ENCODE measurements around the gene GGACT.
A peak's percentile ranks its signal among the peaks of the same experiment; 100 is the strongest.
"Not testable (repeated sequence)": the region's sequence is repeated elsewhere in the genome, so short reads cannot be mapped to it uniquely, and the experiment has no call there.

The GGACT gene

GRCh38 chr13:100588331-100589177 is at the start of gene GGACT:
Gene GGACT (minus strand): TSS chr13:100588789. CDS start chr13:100532591, 56,198 bp downstream.
- no peaks in the 10 kb centered on the region for H3K36me3 Mint-ChIP-seq
- no peaks in the 10 kb centered on the region for H3K9me3 Mint-ChIP-seq
- peak within 1 kb of the TSS; percentile 83 for H3K27ac Mint-ChIP-seq
- peak within 1 kb of the TSS; percentile 89 for H3K4me3 Mint-ChIP-seq
- H3K4me1 Mint-ChIP-seq: peaks cover 5% of the 10 kb centered on the region
- DNase-seq (ENCODE audit: low spot score in 2 of 2) (peak; percentile 84 to 89), ATAC-seq (ENCODE audit: low read depth) (peak; percentile 97)
- H3K27me3 Mint-ChIP-seq: no peaks in the 10 kb centered on the region

GRCh38 chr13:100637796-100638195 is 49.2 kb upstream of the GGACT start:
- H3K27ac Mint-ChIP-seq: no peak overlapping the region
- ATAC-seq (ENCODE audit: low read depth) (no peak), DNase-seq (ENCODE audit: low spot score in 2 of 2) (no peak)
- peaks cover 20% of the 10 kb centered on the region for H3K36me3 Mint-ChIP-seq
- H3K9me3 Mint-ChIP-seq: no peaks in the 10 kb centered on the region
- no peak overlapping the region for H3K4me3 Mint-ChIP-seq
- no peaks in the 10 kb centered on the region for H3K27me3 Mint-ChIP-seq
- no peaks in the 10 kb centered on the region for H3K4me1 Mint-ChIP-seq

- no peaks in the 10 kb centered on the region for H3K9me3 Mint-ChIP-seq
- peaks cover 20% of the 10 kb centered on the region for H3K36me3 Mint-ChIP-seq
- H3K27ac Mint-ChIP-seq: no peak overlapping the region
- no peak overlapping the region for H3K4me3 Mint-ChIP-seq
- no peaks in the 10 kb centered on the region for H3K27me3 Mint-ChIP-seq
- ATAC-seq (ENCODE audit: low read depth) (no peak), DNase-seq (ENCODE audit: low spot score in 2 of 2) (no peak)
- no peaks in the 10 kb centered on the region for H3K4me1 Mint-ChIP-seq
Observed at GRCh38 chr13:100637380-100637779, 48.8 kb upstream of the GGACT start.

GRCh38 chr13:100636441-100636840 is 47.9 kb upstream of the GGACT start:
- Mint-ChIP-seq H3K9me3 (no peaks in the 10 kb centered on the region), H3K4me3 (no peak overlapping the region), H3K4me1 (no peaks in the 10 kb centered on the region), H3K36me3 (peaks cover 19% of the 10 kb centered on the region), H3K27me3 (no peaks in the 10 kb centered on the region), H3K27ac (no peak overlapping the region)
- no peak for DNase-seq (ENCODE audit: low spot score in 2 of 2)
- no peak for ATAC-seq (ENCODE audit: low read depth)

- ATAC-seq (ENCODE audit: low read depth) (no peak), DNase-seq (ENCODE audit: low spot score in 2 of 2) (no peak)
- Mint-ChIP-seq H3K27ac (no peak overlapping the region), H3K9me3 (no peaks in the 10 kb centered on the region), H3K4me3 (no peak overlapping the region), H3K27me3 (no peaks in the 10 kb centered on the region), H3K36me3 (peaks cover 19% of the 10 kb centered on the region), H3K4me1 (no peaks in the 10 kb centered on the region)
Observed at GRCh38 chr13:100636004-100636403, 47.4 kb upstream of the GGACT start.

- H3K36me3 Mint-ChIP-seq: peaks cover 22% of the 10 kb centered on the region
- no peaks in the 10 kb centered on the region for H3K4me1 Mint-ChIP-seq
- no peaks in the 10 kb centered on the region for H3K9me3 Mint-ChIP-seq
- ATAC-seq (ENCODE audit: low read depth): no peak
- no peaks in the 10 kb centered on the region for H3K27me3 Mint-ChIP-seq
- DNase-seq (ENCODE audit: low spot score in 2 of 2): no peak
- H3K27ac Mint-ChIP-seq: no peak overlapping the region
- H3K4me3 Mint-ChIP-seq: no peak overlapping the region
Observed at GRCh38 chr13:100634696-100635095, 46.1 kb upstream of the GGACT start.

GRCh38 chr13:100633461-100633860 is 44.9 kb upstream of the GGACT start:
- peaks cover 30% of the 10 kb centered on the region for H3K36me3 Mint-ChIP-seq
- H3K27me3 Mint-ChIP-seq: no peaks in the 10 kb centered on the region
- no peak for ATAC-seq (ENCODE audit: low read depth)
- H3K4me3 Mint-ChIP-seq: no peak overlapping the region
- H3K9me3 Mint-ChIP-seq: no peaks in the 10 kb centered on the region
- no peak for DNase-seq (ENCODE audit: low spot score in 2 of 2)
- H3K27ac Mint-ChIP-seq: no peak overlapping the region
- no peaks in the 10 kb centered on the region for H3K4me1 Mint-ChIP-seq

GRCh38 chr13:100630555-100630954 is 42.0 kb upstream of the GGACT start:
- DNase-seq (ENCODE audit: low spot score in 2 of 2) (no peak), ATAC-seq (ENCODE audit: low read depth) (no peak)
- H3K9me3 Mint-ChIP-seq: no peaks in the 10 kb centered on the region
- no peaks in the 10 kb centered on the region for H3K4me1 Mint-ChIP-seq
- no peaks in the 10 kb centered on the region for H3K27me3 Mint-ChIP-seq
- H3K27ac Mint-ChIP-seq: no peak overlapping the region
- no peak overlapping the region for H3K4me3 Mint-ChIP-seq
- H3K36me3 Mint-ChIP-seq: peaks cover 35% of the 10 kb centered on the region

- H3K27ac Mint-ChIP-seq: peak overlapping the region; percentile 60
- H3K9me3 Mint-ChIP-seq: no peaks in the 10 kb centered on the region
- H3K4me3 Mint-ChIP-seq: no peak overlapping the region
- ATAC-seq (ENCODE audit: low read depth): no peak
- H3K36me3 Mint-ChIP-seq: peaks cover 36% of the 10 kb centered on the region
- no peak for DNase-seq (ENCODE audit: low spot score in 2 of 2)
- no peaks in the 10 kb centered on the region for H3K27me3 Mint-ChIP-seq
- no peaks in the 10 kb centered on the region for H3K4me1 Mint-ChIP-seq
Observed at GRCh38 chr13:100627120-100627519, 38.5 kb upstream of the GGACT start.

GRCh38 chr13:100625447-100625846 is 36.9 kb upstream of the GGACT start:
- Mint-ChIP-seq H3K36me3 (peaks cover 43% of the 10 kb centered on the region), H3K9me3 (no peaks in the 10 kb centered on the region), H3K4me1 (no peaks in the 10 kb centered on the region), H3K27ac (no peak overlapping the region), H3K27me3 (no peaks in the 10 kb centered on the region), H3K4me3 (no peak overlapping the region)
- no peak for ATAC-seq (ENCODE audit: low read depth)
- no peak for DNase-seq (ENCODE audit: low spot score in 2 of 2)

- no peak for ATAC-seq (ENCODE audit: low read depth)
- Mint-ChIP-seq H3K9me3 (no peaks in the 10 kb centered on the region), H3K4me1 (no peaks in the 10 kb centered on the region), H3K27ac (no peak overlapping the region), H3K4me3 (no peak overlapping the region), H3K27me3 (no peaks in the 10 kb centered on the region), H3K36me3 (peaks cover 26% of the 10 kb centered on the region)
- no peak for DNase-seq (ENCODE audit: low spot score in 2 of 2)
Observed at GRCh38 chr13:100620792-100621191, 32.2 kb upstream of the GGACT start.

GRCh38 chr13:100619940-100620339 is 31.4 kb upstream of the GGACT start:
- Mint-ChIP-seq H3K27me3 (no peaks in the 10 kb centered on the region), H3K4me1 (no peaks in the 10 kb centered on the region), H3K9me3 (no peaks in the 10 kb centered on the region), H3K4me3 (no peak overlapping the region), H3K27ac (no peak overlapping the region), H3K36me3 (peaks cover 20% of the 10 kb centered on the region)
- ATAC-seq (ENCODE audit: low read depth): no peak
- DNase-seq (ENCODE audit: low spot score in 2 of 2): no peak

GRCh38 chr13:100618897-100619296 is 30.3 kb upstream of the GGACT start:
- H3K9me3 Mint-ChIP-seq; ATAC-seq (ENCODE audit: low read depth); DNase-seq (ENCODE audit: low spot score in 2 of 2); H3K27ac Mint-ChIP-seq; H3K4me3 Mint-ChIP-seq; H3K27me3 Mint-ChIP-seq; H3K4me1 Mint-ChIP-seq: not testable (repeated sequence)
- peaks cover 15% of the 10 kb centered on the region for H3K36me3 Mint-ChIP-seq

GRCh38 chr13:100613031-100613430 is 24.4 kb upstream of the GGACT start:
- Mint-ChIP-seq H3K9me3 (no peaks in the 10 kb centered on the region), H3K4me3 (no peak overlapping the region), H3K27me3 (no peaks in the 10 kb centered on the region), H3K4me1 (peaks cover 27% of the 10 kb centered on the region), H3K27ac (peak overlapping the region; percentile 88), H3K36me3 (no peaks in the 10 kb centered on the region)
- no peak for ATAC-seq (ENCODE audit: low read depth)
- no peak for DNase-seq (ENCODE audit: low spot score in 2 of 2)
